Stimulated activated naive CD8-positive, alpha-beta T cell treated with anti-CD3 and anti-CD28 coated beads, Interleukin-15, amount 100 ng/mL, for 72 hours (primary cell): Measurements from ENCODE around the gene NKRF.

ENCODE experiments used
- ATAC-seq: fragments of 150-1000 bp; cut with Tn5 transposase; 2 replicates; pipeline ENCODE4 v1.10.0; 2021; ENCODE audit warnings: mild to moderate bottlenecking, moderate library complexity
- DNase-seq, 2 donors: peaks; one replicate each; pipeline ENCODE4 v3.0.0; 2021 to 2022
- H3K27ac Mint-ChIP-seq, 2 donors: one replicate each; pipeline ENCODE4 v1.8.0; 2022; ENCODE audit warnings: mild to moderate bottlenecking in 2 of 2, mixed read lengths in 2 of 2, moderate library complexity in 2 of 2
- H3K27me3 Mint-ChIP-seq: one replicate; pipeline ENCODE4 v1.8.0; 2022; ENCODE audit warnings: mixed read lengths
- H3K4me1 Mint-ChIP-seq: one replicate; pipeline ENCODE4 v1.8.0; 2022; ENCODE audit warnings: mild to moderate bottlenecking, mixed read lengths
- H3K4me3 Mint-ChIP-seq, 2 donors: one replicate each; pipeline ENCODE4 v1.8.0; 2022; ENCODE audit warnings: mild to moderate bottlenecking in 2 of 2, mixed read lengths in 2 of 2, moderate library complexity in 1 of 2
- H3K9me3 Mint-ChIP-seq, 2 donors: one replicate each; pipeline ENCODE4 v1.8.0; 2022; ENCODE audit warnings: mixed read lengths in 2 of 2

Gene NKRF

DNA sequence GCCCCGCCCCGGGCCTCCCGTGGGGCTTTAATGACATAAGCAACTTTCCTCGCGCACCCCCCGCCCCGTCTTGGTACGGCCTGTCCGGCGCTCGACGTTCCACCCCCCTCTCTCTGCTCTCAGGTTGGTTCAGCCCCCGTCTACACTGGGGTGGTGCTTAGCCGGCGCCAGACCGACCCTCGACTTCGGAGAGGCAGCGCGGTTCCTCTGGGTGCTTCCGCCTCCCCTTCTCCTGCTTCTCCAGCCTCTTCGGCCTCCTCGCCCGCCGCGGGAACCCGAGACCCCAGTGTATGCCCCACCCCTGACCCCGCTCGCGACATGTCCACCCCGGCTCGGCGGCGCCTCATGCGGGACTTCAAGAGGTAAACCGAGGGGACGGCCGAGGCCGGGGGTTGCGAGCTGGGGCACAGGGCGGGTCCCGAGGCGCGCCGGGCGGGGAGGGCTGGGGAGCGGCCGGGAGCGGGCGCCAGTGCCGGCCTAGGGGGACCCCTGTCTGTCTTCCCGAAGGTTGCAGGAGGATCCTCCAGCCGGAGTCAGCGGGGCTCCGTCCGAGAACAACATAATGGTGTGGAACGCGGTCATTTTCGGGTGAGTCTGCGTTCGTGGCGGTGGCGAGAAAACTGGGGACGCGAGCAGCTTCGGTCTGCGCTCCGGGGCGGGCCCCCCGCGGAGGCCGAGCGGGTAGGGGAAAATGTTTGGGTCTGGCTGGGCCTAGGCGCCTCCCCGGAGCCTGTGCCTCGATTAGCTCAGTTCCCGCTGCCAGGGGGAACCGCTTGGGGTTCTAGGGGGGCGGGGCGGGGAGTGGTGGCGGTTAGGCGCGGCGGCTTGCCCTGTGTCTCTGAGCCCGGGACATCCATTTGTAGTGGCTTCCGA is 31.6 kb downstream of the NKRF start, which contains the start of gene UBE2A:
Gene UBE2A, plus strand, starts transcription at position 170 of the 873 bp plus-strand sequence. Its CDS starts 149 bp downstream, at position 319.
- no peaks in the 10 kb centered on the region for H3K9me3 Mint-ChIP-seq
- peak; percentile 86 to 90 for DNase-seq
- H3K4me3 Mint-ChIP-seq = peak within 1 kb of the TSS; percentile 82 to 86
- peak; percentile 93 for ATAC-seq
- no peaks in the 10 kb centered on the region for H3K27me3 Mint-ChIP-seq
- peak within 1 kb of the TSS; percentile 94 for H3K27ac Mint-ChIP-seq
- peaks cover 9% of the 10 kb centered on the region for H3K4me1 Mint-ChIP-seq

DNA sequence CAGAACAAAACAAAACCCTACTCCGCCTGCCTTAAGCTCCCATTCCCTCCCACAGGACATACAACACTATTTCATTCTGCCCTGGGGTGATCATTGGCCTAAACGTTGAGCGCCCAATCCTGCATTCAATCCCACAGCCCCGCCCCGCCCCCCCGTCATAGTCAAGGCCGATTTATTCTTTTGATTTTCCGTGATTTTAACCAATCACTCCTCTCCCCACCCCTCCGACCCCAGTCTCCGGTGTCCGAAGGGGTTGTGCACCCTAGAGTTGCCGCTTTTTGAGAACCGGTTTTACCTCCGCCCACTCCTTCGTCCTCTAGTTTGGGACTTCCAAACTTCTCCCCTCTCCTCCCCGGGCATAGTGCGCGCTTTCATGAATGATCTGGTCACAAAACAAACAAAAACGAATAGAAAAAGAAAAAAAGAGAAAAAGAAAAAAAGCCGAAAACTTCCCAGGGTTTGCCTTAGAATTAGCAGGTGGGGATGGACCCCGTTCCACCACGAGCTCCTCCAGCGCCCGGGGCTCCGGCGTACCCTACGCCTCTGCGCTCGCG is 32.3 kb downstream of the NKRF start:
- ATAC-seq (no peak), DNase-seq (no peak)
- H3K27ac Mint-ChIP-seq = peak overlapping the region; percentile 52 to 94
- H3K4me1 Mint-ChIP-seq = peaks cover 9% of the 10 kb centered on the region
- H3K4me3 Mint-ChIP-seq = peak overlapping the region; percentile 82 to 86
- no peaks in the 10 kb centered on the region for H3K27me3 Mint-ChIP-seq
- H3K9me3 Mint-ChIP-seq = no peaks in the 10 kb centered on the region

DNA sequence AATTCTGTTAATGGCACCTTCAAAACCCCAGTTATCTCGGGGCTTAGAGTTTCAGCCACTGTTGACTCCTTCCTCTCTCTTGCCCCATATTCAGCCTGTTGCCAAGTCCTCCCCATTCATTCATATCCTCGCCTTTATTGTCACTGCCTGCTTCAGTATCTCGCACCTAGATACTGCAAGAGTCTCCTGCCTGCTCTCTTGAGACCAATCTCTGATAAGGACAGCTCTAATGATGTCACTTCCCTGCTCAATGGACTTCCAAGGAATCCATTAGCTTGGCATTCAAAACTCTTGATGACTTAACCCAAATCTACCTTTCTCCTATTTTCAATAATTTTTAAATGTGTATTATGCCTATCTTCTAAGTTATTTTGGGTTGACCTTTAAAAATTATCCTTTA is 33.0 kb downstream of the NKRF start:
- no peaks in the 10 kb centered on the region for H3K9me3 Mint-ChIP-seq
- DNase-seq = no peak
- H3K27ac Mint-ChIP-seq = no peak overlapping the region
- ATAC-seq = no peak
- H3K4me3 Mint-ChIP-seq = peak overlapping the region; percentile 82 to 86
- H3K27me3 Mint-ChIP-seq = no peaks in the 10 kb centered on the region
- peaks cover 9% of the 10 kb centered on the region for H3K4me1 Mint-ChIP-seq

DNA sequence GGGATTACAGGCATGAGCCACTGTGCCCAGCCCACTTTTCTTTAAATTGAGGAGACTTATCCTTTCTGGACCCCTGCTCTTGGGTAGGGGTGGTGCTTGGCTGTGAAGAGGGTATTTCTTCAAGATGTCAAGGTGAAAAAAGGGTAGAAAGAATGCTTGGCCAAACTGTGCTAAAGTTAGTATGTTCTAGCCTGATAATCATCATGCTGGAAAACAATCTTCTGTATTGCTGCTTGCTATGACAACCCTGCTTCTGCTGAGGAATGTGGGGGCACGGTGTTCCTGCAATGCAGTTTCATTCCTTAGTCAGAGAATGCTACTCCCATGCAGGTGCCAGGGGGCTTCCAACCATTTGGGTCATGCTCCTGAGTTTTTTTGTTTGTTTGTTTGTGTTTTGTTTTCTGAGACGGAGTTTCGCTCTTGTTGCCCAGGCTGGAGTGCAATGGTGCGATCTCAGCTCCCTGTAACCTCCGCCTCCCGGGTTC is 35.8 kb downstream of the NKRF start:
- ATAC-seq = no peak
- Mint-ChIP-seq H3K9me3 (no peaks in the 10 kb centered on the region), H3K27ac (no peak overlapping the region), H3K4me1 (peaks cover 9% of the 10 kb centered on the region), H3K4me3 (no peak overlapping the region), H3K27me3 (no peaks in the 10 kb centered on the region)
- DNase-seq = no peak

DNA sequence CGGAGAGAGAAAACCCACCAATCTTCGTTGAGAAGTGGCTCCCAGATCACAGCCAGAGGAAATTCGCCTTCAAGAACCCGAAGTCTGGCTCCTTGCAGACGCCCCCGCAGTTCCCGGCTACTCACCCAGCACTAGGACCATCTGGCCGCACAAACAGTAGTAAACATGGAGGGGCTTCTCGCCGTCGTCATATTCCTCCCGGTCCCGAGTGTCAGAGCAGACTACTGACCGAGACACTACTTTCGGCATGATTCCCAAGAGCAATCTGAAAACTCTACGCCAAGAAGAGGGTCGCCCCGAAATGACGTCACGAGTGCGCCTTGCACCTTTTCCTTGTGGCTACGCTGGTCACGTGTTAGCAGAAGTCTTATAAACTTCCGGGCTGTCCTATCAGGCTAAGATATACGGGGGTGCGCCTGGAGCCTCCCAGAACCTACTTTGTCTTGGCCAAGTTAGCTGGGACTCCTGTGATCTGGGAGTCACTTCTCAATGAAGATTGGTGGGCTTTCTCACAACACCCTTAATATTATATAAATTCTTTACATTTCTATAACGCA is 41.0 kb downstream of the NKRF start, which contains the start of gene STEEP1:
Gene STEEP1, minus strand, starts transcription at position 303 of the 557 bp plus-strand sequence. Its CDS starts 54 bp downstream, at position 249.
- Mint-ChIP-seq H3K27ac (peak within 1 kb of the TSS; percentile 81 to 95), H3K27me3 (no peaks in the 10 kb centered on the region), H3K4me3 (peak within 1 kb of the TSS; percentile 90 to 92), H3K4me1 (peaks cover 13% of the 10 kb centered on the region), H3K9me3 (no peaks in the 10 kb centered on the region)
- ATAC-seq = peak; percentile 100
- peak; percentile 74 to 88 for DNase-seq

DNA sequence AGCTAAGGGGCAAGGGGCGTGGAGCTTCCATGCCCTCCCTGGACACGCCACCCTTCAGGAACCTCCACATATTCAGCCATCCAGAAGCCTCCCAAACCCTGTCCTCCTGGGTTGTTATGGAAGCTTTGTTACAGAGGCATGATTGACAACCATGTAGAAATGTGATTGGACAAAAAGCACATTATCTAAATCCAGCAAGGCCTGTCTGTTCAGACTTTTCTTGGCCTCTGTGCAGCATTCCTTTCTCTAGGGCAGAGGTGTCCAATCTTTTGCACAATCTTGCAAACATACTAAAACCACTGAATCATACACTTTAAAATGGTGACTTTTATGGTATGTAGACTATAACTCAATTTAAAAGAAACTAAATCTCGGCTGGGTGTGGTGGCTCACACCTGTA is 53.7 kb downstream of the NKRF start:
- no peak for DNase-seq
- no peak overlapping the region for H3K4me3 Mint-ChIP-seq

DNA sequence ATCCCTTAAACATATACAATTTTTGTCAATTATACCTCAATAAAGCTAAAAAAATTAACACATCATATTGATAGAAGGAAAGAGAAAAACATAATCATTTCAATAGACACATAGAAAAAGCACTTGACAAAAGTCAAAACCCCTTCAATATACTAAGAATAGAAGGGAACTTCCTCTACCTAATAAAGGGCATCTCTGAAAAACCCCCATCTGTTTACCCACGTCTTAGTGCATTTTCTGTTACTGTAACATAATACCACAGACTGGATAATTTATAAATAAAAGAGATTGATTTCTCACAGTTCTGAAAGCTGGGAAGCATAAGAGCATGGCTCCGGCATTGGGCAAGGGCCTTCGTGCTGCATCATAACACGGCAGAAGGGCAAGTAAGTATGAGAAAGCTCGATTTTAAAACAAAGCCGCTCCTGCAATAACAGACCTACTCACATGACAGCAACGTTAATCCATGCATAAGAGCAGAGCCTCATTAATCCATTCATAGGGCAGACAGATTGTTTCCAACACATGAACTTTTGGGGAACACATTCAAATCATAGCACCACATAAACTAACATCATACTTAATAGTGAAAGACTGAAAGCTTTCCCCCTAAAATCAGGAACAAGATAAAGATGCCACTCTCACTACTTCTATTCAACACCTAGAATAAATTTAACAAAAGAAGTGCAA is 56.8 kb downstream of the NKRF start:
- Mint-ChIP-seq H3K4me1 (no peaks in the 10 kb centered on the region), H3K9me3 (no peaks in the 10 kb centered on the region)
- no peak for DNase-seq

More for the DNA sequence above, 53.7 kb downstream of the NKRF start:
- Mint-ChIP-seq H3K4me1 (no peaks in the 10 kb centered on the region), H3K27me3 (no peaks in the 10 kb centered on the region), H3K9me3 (no peaks in the 10 kb centered on the region), H3K27ac (no peak overlapping the region)
- ATAC-seq = no peak

DNA sequence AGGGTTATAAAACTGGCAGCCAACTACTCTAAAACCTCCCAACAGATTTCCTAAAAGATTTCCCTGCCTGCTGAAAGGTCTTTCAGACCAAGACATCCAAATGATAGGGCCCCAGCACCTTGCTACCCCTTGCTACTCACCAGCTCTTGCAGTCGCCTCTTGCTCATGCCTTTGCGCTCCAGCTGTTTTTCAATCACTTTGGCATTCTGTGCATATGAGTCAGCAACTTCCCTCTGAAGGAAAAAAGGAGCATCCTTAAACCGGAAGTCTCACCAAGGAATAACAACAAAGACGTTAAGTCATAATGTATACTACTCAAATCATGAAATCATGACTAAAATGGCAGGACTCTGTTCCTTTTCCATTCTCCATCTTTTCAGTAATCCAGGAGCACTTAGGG is 65.0 kb downstream of the NKRF start:
- H3K4me3 Mint-ChIP-seq = no peak overlapping the region
- no peaks in the 10 kb centered on the region for H3K4me1 Mint-ChIP-seq
- no peak for DNase-seq
- H3K9me3 Mint-ChIP-seq = no peaks in the 10 kb centered on the region
- no peak for ATAC-seq
- no peaks in the 10 kb centered on the region for H3K27me3 Mint-ChIP-seq
- H3K27ac Mint-ChIP-seq = no peak overlapping the region

More for the DNA sequence above, 56.8 kb downstream of the NKRF start:
- no peaks in the 10 kb centered on the region for H3K27me3 Mint-ChIP-seq
- peak overlapping the region in 1 of 2 donors; percentile 46 for H3K27ac Mint-ChIP-seq
- ATAC-seq = no peak
- no peak overlapping the region for H3K4me3 Mint-ChIP-seq

DNA sequence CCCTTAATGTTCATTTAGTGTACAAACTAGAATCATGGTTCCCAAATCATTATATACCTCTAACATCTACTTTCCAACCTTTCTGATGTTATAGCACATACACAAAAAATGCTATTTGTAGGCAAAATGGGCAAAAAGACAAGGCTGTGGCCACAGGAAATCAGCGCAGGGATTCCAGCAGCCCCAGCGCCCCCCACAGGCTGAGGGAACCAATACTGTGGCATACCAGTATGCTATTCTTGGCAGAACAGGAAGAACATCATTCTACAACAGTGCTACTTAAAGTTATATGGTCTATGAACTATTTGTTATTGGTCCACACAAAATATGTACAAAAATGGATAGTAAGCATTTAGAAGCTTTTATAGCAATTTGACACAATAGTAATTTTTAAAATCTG is 66.4 kb downstream of the NKRF start:
- H3K4me3 Mint-ChIP-seq = no peak overlapping the region
- H3K9me3 Mint-ChIP-seq = no peaks in the 10 kb centered on the region
- ATAC-seq (no peak), DNase-seq (no peak)
- no peaks in the 10 kb centered on the region for H3K27me3 Mint-ChIP-seq
- H3K27ac Mint-ChIP-seq = no peak overlapping the region
- no peaks in the 10 kb centered on the region for H3K4me1 Mint-ChIP-seq
